ENCODE measurements around the gene AP5S1. TPM values are rescaled to one million over a fixed set of nuclear protein-coding genes. Genes with fewer than 3 reads are reported as not detected.

The AP5S1 gene
- polyA plus RNA-seq, 1 of the 3 experiments (the other 2 are of a cell fraction), result 10.3 TPM

- TF ChIP-seq, protein P1, sequence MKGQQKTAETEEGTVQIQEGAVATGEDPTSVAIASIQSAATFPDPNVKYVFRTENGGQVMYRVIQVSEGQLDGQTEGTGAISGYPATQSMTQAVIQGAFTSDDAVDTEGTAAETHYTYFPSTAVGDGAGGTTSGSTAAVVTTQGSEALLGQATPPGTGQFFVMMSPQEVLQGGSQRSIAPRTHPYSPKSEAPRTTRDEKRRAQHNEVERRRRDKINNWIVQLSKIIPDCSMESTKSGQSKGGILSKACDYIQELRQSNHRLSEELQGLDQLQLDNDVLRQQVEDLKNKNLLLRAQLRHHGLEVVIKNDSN (IDR thresholded peaks at IDR 0.05; ENCODE audit: borderline replicate concordance, low read depth), result no peak
- TF ChIP-seq RFX5 (IDR thresholded peaks at IDR 0.05; ENCODE audit: low read length), result no peak
These were observed 16.5 kb upstream of the AP5S1 start (continued) for GRCh38 chr20:3803854-3804253.

DNA sequence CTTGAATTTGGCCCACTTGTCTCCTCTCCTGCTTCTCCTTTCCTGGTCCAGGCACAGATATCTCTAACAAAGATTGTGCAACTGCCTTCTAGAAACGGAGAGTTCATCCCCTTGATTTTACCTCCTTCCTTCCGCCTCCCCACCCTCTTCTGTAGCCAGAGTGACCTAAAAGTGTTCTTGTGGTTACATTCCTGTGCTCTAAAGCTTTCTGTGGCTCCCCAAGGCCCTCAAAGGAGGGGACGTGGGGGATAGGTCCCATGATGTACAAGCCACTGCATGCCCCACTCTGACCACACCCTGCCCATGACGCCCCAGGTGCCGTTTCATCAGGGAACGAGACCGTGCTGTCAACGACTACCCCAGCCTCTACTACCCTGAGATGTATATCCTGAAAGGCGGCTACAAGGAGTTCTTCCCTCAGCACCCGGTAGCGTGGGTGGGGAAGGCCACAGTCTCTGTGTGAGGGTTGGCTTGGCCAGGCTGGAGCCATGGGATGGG is 16.0 kb upstream of the AP5S1 start:
- peaks cover 31 to 32% of the 10 kb centered on the region in 2 experiments; a peak in 3 of 4 replicates for H3K4me1 ChIP-seq (ENCODE audit: control insufficient read depth in 1 of 2, insufficient read depth in 2 of 2, low read depth in 1 of 2, low read length in 1 of 2)
- no peaks in the 10 kb centered on the region for H3K9me2 ChIP-seq
- ChIA-PET CTCF (interaction anchor here (0.6 to 1.0 kb wide), 2 partner anchors 9 to 18 kb away, joined by 3 to 4 read pairs; partner anchors contain the start of gene CENPB), POLR2A (interaction anchor here (0.9 kb wide), 1 partner anchor 14 kb away, joined by 5 read pairs; no protein-coding TSS in a partner anchor)
- no peak overlapping the region for H3K9ac ChIP-seq
- peaks cover 21% of the 10 kb centered on the region; the same call in 1 of the 2 replicates for H3K79me2 ChIP-seq (ENCODE audit: insufficient read depth)
- H3K4me3 ChIP-seq (ENCODE audit: low read depth in 2 of 2, low read length in 1 of 2), result no peak overlapping the region
- H4K20me1 ChIP-seq (ENCODE audit: insufficient read depth), result no peaks in the 10 kb centered on the region
- WGBS (ENCODE audit: low lambda C conversion rate), result 92% methylated on average over 11 of the region's 11 CpGs
- H3F3A ChIP-seq (replicated peaks; ENCODE audit: insufficient read depth), result peaks cover 43% of the 10 kb centered on the region
- no peaks in the 10 kb centered on the region for H3K27me3 ChIP-seq (ENCODE audit: insufficient read depth)
- H3K9me3 ChIP-seq, result no peaks in the 10 kb centered on the region
- no peak overlapping the region for H3K4me2 ChIP-seq
- no peak overlapping the region for H3K27ac ChIP-seq (ENCODE audit: low read depth in 2 of 2, low read length in 1 of 2)
- no peak overlapping the region for H2AFZ ChIP-seq (ENCODE audit: low read depth)
- TF ChIP-seq RXRA (IDR thresholded peaks at IDR 0.05; ENCODE audit: borderline replicate concordance, low read depth) (no peak), RFX5 (IDR thresholded peaks at IDR 0.05; ENCODE audit: low read length) (no peak), RAD21 (IDR thresholded peaks at IDR 0.05; ENCODE audit: low read length) (no peak), POLR2AphosphoS5 (IDR thresholded peaks at IDR 0.05; ENCODE audit: low read depth, low read length) (no peak), EZH2phosphoT487 (IDR thresholded peaks at IDR 0.05; ENCODE audit: borderline replicate concordance, low read depth) (no peak), ELF1 (IDR thresholded peaks at IDR 0.05) (no peak), FOXM1 (IDR thresholded peaks at IDR 0.05; ENCODE audit: low read depth) (no peak), USF2 (IDR thresholded peaks at IDR 0.05; ENCODE audit: borderline replicate concordance, low read depth, low read length) (no peak), YY1 (IDR thresholded peaks at IDR 0.05; ENCODE audit: low read depth) (no peak), CTCF (IDR thresholded peaks at IDR 0.05) (no peak), REST (IDR thresholded peaks at IDR 0.05; ENCODE audit: low read depth, low read length) (no peak)
- TF ChIP-seq, protein P1 (IDR thresholded peaks at IDR 0.05; ENCODE audit: borderline replicate concordance, low read depth), result no peak
- peaks cover 14 to 36% of the 10 kb centered on the region in 2 experiments for H3K36me3 ChIP-seq (replicated peaks in 1 of 2; ENCODE audit: control insufficient read depth in 1 of 2, insufficient read depth in 2 of 2, low read length in 1 of 2)
- DNase-seq, result no peak

All from SK-N-SH (cell line).